ENCODE data around the gene BSPRY.

DNA sequence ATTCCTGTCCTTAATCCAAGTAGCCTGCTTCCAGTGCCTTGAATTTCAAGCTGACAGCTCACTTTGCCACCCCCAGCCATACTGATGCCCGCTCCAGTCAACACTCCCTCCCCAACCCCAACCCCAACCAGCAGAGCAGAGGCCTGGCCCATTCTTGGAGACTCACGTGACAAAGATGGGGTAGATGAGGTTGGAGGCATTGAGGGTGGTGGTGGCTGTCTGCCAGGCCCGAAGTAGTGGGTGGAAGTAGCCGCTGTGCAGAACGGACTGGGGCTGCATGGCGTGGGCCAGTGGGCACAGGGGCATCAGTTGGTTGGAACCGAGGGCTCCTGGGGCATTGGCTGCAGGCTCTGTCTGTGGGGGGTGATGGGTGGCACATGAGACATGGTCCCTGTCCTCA lies 43.9 kb downstream of the BSPRY start:
- no peak for TF ChIP-seq POLR2A (IDR thresholded peaks at IDR 0.05; ENCODE audit: low read depth)
- TF ChIP-seq, protein P1, sequence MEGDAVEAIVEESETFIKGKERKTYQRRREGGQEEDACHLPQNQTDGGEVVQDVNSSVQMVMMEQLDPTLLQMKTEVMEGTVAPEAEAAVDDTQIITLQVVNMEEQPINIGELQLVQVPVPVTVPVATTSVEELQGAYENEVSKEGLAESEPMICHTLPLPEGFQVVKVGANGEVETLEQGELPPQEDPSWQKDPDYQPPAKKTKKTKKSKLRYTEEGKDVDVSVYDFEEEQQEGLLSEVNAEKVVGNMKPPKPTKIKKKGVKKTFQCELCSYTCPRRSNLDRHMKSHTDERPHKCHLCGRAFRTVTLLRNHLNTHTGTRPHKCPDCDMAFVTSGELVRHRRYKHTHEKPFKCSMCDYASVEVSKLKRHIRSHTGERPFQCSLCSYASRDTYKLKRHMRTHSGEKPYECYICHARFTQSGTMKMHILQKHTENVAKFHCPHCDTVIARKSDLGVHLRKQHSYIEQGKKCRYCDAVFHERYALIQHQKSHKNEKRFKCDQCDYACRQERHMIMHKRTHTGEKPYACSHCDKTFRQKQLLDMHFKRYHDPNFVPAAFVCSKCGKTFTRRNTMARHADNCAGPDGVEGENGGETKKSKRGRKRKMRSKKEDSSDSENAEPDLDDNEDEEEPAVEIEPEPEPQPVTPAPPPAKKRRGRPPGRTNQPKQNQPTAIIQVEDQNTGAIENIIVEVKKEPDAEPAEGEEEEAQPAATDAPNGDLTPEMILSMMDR (IDR thresholded peaks at IDR 0.05): no peak
- no peak for TF ChIP-seq EP300 (IDR thresholded peaks at IDR 0.05)
- no peak for TF ChIP-seq POLR2AphosphoS5 (IDR thresholded peaks at IDR 0.05)
